Cerebellar cortex (tissue), 1 donor: ENCODE data around the gene ACOXL.

Experiments used
- DNase-seq: peaks from one replicate; pipeline ENCODE4 v3.0.0-alpha.2; 2015; ENCODE audit warnings: low spot score

ACOXL gene

GRCh38 chr2:110718990-110719389 is 13.4 kb upstream of the ACOXL start:
- DNase-seq: no peak

- peak; percentile 41 for DNase-seq
Observed at GRCh38 chr2:110720547-110720946, 11.8 kb upstream of the ACOXL start.

GRCh38 chr2:110724820-110725219 is 7.6 kb upstream of the ACOXL start:
- DNase-seq: no peak

GRCh38 chr2:110725370-110725769 is 7.0 kb upstream of the ACOXL start:
- no peak for DNase-seq

- no peak for DNase-seq
Observed at GRCh38 chr2:110725859-110726258, 6.5 kb upstream of the ACOXL start.

- no peak for DNase-seq
Observed at GRCh38 chr2:110726285-110726684, 6.1 kb upstream of the ACOXL start.

GRCh38 chr2:110727923-110728322 is 4.5 kb upstream of the ACOXL start:
- no peak for DNase-seq

GRCh38 chr2:110729106-110729505 is 3.3 kb upstream of the ACOXL start:
- DNase-seq: no peak

- no peak for DNase-seq
Observed at GRCh38 chr2:110731064-110731463, 1.3 kb upstream of the ACOXL start.

- no peak for DNase-seq
Observed at GRCh38 chr2:110735366-110735765, 3.0 kb downstream of the ACOXL start.

GRCh38 chr2:110737783-110738182 is 5.4 kb downstream of the ACOXL start:
- DNase-seq: no peak

- DNase-seq: no peak
Observed at GRCh38 chr2:110740747-110741349, 8.5 kb downstream of the ACOXL start.

GRCh38 chr2:110741491-110741980 is 9.2 kb downstream of the ACOXL start:
- DNase-seq: no peak

GRCh38 chr2:110742412-110742811 is 10.0 kb downstream of the ACOXL start:
- no peak for DNase-seq

- no peak for DNase-seq
Observed at GRCh38 chr2:110743600-110743999, 11.2 kb downstream of the ACOXL start.

GRCh38 chr2:110744429-110744828 is 12.1 kb downstream of the ACOXL start:
- no peak for DNase-seq

GRCh38 chr2:110745048-110745447 is 12.7 kb downstream of the ACOXL start:
- DNase-seq: no peak

GRCh38 chr2:110746586-110747521 is 14.5 kb downstream of the ACOXL start:
- DNase-seq: no peak

GRCh38 chr2:110747522-110748488 is 15.4 kb downstream of the ACOXL start:
- DNase-seq: no peak

GRCh38 chr2:110748489-110748867 is 16.1 kb downstream of the ACOXL start:
- DNase-seq: no peak

- DNase-seq: no peak
Observed at GRCh38 chr2:110751642-110752041, 19.3 kb downstream of the ACOXL start.

GRCh38 chr2:110752871-110753270 is 20.5 kb downstream of the ACOXL start:
- no peak for DNase-seq
